AG04449 (cell line): ENCODE results near the gene MS4A10.

Experiments
- CTCF ChIA-PET: fragments of 350-600 bp; formaldehyde crosslinking; extraction: SDS; loops from one replicate; lab custom pipeline; 2021; ENCODE audit warnings: antibody characterized with exemption; lab: Yijun Ruan, JAX
- POLR2A ChIA-PET: fragments of 400-600, 350-600 bp; formaldehyde crosslinking; extraction: SDS; loops from one replicate; lab custom pipeline; 2020; ENCODE audit warnings: antibody characterized with exemption, inconsistent platforms; lab: Yijun Ruan, JAX
- DNase-seq: peaks from one replicate; pipeline ENCODE4 v3.0.0-alpha.2; 2010; ENCODE audit warnings: low read depth, low spot score
- H3K4me3 ChIP-seq: 2 replicates; pipeline ENCODE4 v1.5.1; 2011; ENCODE audit warnings: low read depth, mild to moderate bottlenecking, control low read depth, low read length
- TF ChIP-seq, protein P1 (sequence below): IDR thresholded peaks from one replicate; pipeline ENCODE4 v1.5.1; 2011; ENCODE audit warnings: mild to moderate bottlenecking, moderate library complexity, low read length, control low read depth, inconsistent platforms; ENCODE audit not compliant: insufficient read depth; ENCODE audit errors: missing control alignments

MS4A10 gene

DNA sequence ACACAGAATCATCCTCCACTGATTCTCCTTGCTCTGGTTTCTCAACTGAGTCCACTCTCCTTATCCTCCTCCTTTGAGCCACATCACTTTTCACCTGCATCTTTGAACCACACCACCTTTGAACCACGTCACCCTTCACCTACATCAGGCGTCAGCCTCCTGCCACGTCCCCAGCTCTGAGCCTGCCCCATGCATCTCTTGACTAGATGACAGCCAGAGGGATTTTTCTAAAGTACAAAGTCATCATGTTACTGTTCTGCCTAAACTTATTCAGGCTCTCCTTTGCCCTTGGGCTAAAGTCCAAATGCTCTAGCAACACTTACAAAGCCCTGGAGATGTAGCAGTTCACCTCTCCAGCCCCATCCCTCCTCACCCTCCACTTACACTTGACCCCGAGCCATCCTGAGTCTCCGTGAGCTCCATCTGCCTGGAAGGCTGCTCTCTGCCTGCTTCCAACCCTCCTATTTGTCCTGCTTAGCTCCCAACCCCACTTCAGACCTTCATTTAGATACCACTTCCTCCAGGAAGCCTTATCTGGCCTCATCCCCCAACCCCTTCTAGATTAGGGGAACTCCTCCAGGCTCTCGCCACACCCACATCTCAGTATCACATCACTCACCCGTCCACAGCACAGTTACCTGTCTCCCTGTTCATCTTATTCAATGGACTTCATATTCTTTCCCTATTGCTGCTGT, 3.7 kb upstream of the MS4A10 start:
- TF ChIP-seq, protein P1, sequence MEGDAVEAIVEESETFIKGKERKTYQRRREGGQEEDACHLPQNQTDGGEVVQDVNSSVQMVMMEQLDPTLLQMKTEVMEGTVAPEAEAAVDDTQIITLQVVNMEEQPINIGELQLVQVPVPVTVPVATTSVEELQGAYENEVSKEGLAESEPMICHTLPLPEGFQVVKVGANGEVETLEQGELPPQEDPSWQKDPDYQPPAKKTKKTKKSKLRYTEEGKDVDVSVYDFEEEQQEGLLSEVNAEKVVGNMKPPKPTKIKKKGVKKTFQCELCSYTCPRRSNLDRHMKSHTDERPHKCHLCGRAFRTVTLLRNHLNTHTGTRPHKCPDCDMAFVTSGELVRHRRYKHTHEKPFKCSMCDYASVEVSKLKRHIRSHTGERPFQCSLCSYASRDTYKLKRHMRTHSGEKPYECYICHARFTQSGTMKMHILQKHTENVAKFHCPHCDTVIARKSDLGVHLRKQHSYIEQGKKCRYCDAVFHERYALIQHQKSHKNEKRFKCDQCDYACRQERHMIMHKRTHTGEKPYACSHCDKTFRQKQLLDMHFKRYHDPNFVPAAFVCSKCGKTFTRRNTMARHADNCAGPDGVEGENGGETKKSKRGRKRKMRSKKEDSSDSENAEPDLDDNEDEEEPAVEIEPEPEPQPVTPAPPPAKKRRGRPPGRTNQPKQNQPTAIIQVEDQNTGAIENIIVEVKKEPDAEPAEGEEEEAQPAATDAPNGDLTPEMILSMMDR: no peak
- DNase-seq: no peak
- ChIA-PET POLR2A (no interaction called here), CTCF (interaction anchor here (1.2 to 9.6 kb wide), 6 partner anchors 17 to 406 kb away, joined by 3 to 105 read pairs (median 45); no protein-coding TSS in a partner anchor)
- no peak overlapping the region for H3K4me3 ChIP-seq

DNA sequence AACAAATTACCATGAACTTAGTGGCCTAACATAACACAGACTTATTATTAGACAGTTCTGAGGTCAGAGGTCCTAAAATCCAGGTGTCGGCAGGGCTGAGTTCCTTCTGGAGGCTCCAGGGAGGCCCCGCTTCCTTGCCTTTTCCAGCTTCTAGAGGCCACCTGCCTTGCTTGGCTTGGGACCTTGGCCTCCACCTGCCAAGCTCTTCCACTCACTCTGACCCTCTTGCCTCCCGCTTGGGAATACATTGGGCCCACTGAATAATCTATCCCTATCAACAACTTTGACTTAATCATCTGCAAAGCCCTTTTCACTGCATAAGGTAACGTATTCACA, 3.2 kb upstream of the MS4A10 start:
- DNase-seq: no peak
- TF ChIP-seq, protein P1: no peak
- ChIA-PET POLR2A (no interaction called here), CTCF (interaction anchor here (0.7 to 1.5 kb wide), 3 partner anchors 48 to 117 kb away, joined by 3 to 6 read pairs (median 4); no protein-coding TSS in a partner anchor)
- no peak overlapping the region for H3K4me3 ChIP-seq

DNA sequence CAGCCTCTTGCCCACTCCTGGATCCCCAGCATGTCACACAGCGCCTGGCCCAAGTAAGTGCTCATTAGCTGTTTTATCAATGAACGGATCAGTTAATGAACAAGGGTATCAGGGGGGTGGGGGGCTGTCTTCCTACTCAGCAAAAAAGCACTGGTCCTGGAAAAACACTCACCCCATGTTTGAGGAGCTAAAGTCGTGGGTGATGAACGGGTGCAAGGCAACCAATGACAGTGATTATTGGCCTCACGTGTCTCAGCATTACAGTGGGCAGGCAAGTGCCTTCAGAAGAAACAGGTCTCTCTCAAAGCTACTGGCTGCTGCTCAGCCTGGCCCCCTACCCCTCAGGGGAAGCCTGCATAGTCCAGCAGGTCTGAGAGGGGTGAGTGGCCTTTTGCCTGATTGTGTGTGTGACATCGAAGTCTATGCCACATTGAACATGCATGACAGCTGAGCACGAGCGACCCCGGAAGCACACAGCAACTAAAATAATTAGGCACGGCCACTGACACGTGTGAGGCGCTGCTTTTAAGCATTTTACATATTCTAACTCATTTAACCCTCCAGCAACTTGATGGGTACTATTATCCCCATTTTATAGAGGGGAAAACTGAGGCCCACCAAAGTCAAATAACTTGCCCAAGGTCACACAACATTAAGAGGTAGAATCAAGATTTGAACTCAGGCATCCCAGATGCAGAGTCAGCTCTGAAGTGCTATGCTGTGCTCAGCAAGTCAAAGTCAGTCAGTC, 2.6 kb upstream of the MS4A10 start:
- CTCF ChIA-PET: interaction anchor here (0.7 to 1.5 kb wide), 3 partner anchors 48 to 117 kb away, joined by 3 to 6 read pairs (median 4); no protein-coding TSS in a partner anchor

DNA sequence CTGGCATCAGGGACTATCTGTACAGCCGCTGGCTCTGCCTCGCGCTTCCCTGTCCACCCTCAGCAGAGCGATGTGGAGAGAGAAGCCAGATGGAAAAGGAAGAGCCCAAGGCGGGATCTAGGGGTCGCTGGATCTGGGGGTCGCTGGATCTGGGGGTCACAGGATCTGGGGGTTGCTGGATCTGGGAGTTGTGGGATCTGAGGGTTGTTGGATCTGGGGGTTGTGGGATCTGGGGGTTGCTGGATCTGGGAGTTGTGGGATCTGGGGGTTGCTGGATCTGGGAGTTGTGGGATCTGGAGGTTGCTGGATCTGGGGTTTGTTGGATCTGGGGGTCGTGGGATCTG, 2.0 kb upstream of the MS4A10 start:
- TF ChIP-seq, protein P1: no peak
- DNase-seq: no peak
- H3K4me3 ChIP-seq: no peak overlapping the region
- ChIA-PET CTCF (no interaction called here), POLR2A (no interaction called here)

More for the DNA sequence above, 2.6 kb upstream of the MS4A10 start:
- TF ChIP-seq, protein P1: no peak
- POLR2A ChIA-PET: no interaction called here
- no peak overlapping the region for H3K4me3 ChIP-seq
- DNase-seq: no peak

DNA sequence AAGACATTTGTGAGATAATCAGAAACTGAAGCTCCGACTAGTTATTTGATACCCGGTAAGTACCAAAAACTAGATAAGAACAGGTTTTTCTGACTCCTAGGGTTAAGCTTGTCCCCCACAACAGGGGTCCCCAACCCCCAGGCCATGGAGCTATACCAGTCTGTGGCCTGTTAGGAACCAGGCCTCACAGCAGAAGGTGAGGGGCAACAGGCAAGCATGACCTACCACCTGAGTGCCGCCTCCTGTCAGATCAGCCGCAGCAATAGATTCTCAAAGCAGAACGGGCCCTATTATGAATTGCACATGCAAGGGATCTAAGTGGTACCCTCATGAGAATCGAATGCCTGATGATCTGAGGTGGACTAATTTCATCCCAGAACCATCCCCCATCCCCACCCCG, 1.2 kb upstream of the MS4A10 start:
- CTCF ChIA-PET: no interaction called here
- POLR2A ChIA-PET: no interaction called here
- TF ChIP-seq, protein P1: no peak
- DNase-seq: no peak
- H3K4me3 ChIP-seq: no peak overlapping the region

DNA sequence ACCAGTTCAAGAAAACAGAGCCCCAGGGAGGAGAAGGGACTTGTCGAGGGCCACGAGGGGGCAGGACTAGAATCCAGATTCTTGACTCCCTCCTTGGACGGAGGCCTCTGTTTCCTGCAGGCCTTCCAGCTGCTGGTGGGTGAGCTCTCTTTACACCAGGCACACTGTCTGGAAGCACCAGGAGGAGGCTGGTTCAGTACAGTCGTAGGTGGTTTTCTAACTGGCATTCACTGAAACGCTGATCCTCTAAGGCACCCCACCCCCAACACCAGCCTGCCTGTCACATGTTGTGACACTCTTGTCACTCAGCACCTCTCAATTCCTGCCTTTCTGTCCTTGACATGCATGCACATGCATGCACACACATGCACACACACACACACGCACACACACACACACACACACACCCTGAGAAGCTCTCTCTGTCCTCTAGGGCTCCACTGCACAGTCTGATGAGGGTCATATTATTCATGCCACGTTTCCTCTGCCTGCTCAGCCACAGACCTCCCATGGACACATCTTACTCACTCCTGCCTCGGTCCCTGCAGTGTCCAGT, 751 bp downstream of the MS4A10 start:
- CTCF ChIA-PET: interaction anchor here (0.9 to 2.0 kb wide), 8 partner anchors 8 to 116 kb away, joined by 3 to 10 read pairs (median 5); no protein-coding TSS in a partner anchor
- TF ChIP-seq, protein P1: no peak
- no peak overlapping the region for H3K4me3 ChIP-seq
- POLR2A ChIA-PET: no interaction called here
- DNase-seq: no peak
